ENCODE data around the gene SIVA1. TPM values are rescaled to one million over a fixed set of nuclear protein-coding genes. Genes with fewer than 3 reads are reported as not detected.

The SIVA1 gene
- polyA plus RNA-seq, 1 experiment = 49.7 TPM

- no peaks in the 10 kb centered on the region for H3K27me3 ChIP-seq (ENCODE audit: control insufficient read depth, insufficient read depth, low read length)
- CTCF ChIA-PET = no interaction called here
- H3K4me3 ChIP-seq (ENCODE audit: low read depth, low read length) = no peak overlapping the region
- no peak overlapping the region for H3K27ac ChIP-seq (ENCODE audit: low read depth, low read length)
- no peak for TF ChIP-seq CTCF (IDR thresholded peaks at IDR 0.05; ENCODE audit: low read depth, low read length)
- no peaks in the 10 kb centered on the region for H3K9me3 ChIP-seq (ENCODE audit: control insufficient read depth, insufficient read depth, low read length)
- no peak for DNase-seq (ENCODE audit: low read depth, low spot score)
- POLR2A ChIA-PET = no interaction called here
Measured at GRCh38 chr14:104808456-104808855, 55.5 kb downstream of the SIVA1 start.

Other genes with a start within 250 kb of the SIVA1 start
- not detected in 2 replicates for gene C14orf180, start 173.4 kb upstream of the SIVA1 start, polyA plus RNA-seq (2011; rRNA removed)
- 0.10 TPM in 1 of 2 replicates, not detected in the other for gene TMEM179, start 148.4 kb upstream of the SIVA1 start, polyA plus RNA-seq (2011; rRNA removed)
- gene INF2, start 63.5 kb upstream of the SIVA1 start, polyA plus RNA-seq (2011; rRNA removed) = 14.9 and 18.9 TPM in 2 replicates
- gene ADSS1, start 28.9 kb upstream of the SIVA1 start, polyA plus RNA-seq (2011; rRNA removed) = 2.8 and 4.2 TPM in 2 replicates
- 104 and 129 TPM in 2 replicates for gene AKT1, start 42.6 kb downstream of the SIVA1 start, polyA plus RNA-seq (2011; rRNA removed)
- gene ZBTB42, start 48.0 kb downstream of the SIVA1 start, polyA plus RNA-seq (2011; rRNA removed) = 1.6 and 2.5 TPM in 2 replicates
- gene CEP170B, start 112.1 kb downstream of the SIVA1 start, polyA plus RNA-seq (2011; rRNA removed) = 4.2 and 4.3 TPM in 2 replicates
- gene PLD4, start 171.7 kb downstream of the SIVA1 start, polyA plus RNA-seq (2011; rRNA removed) = 0.01 TPM in 2 replicates
- 10.0 and 10.5 TPM in 2 replicates for gene AHNAK2, start 225.2 kb downstream of the SIVA1 start, polyA plus RNA-seq (2011; rRNA removed)
- gene CLBA1, start 232.6 kb downstream of the SIVA1 start, polyA plus RNA-seq (2011; rRNA removed) = 4.6 and 4.9 TPM in 2 replicates